Tibial nerve (tissue), 4 donors: ENCODE data around the gene SCN2A. TPM values are rescaled to one million over a fixed set of nuclear protein-coding genes. Genes with fewer than 3 reads are reported as not detected.

ENCODE experiments used
- DNase-seq, 2 donors: peaks; one replicate each; pipeline ENCODE4 v3.0.0-alpha.2; 2019; ENCODE audit warnings: low spot score in 2 of 2
- H3K27ac ChIP-seq, 4 donors: fragments of 200-600 bp; sonication (generic) in 3 of 4; one replicate each; pipeline ENCODE4 v1.5.1; 2017 to 2019; ENCODE audit warnings: mild to moderate bottlenecking in 1 of 4
- H3K27me3 ChIP-seq, 2 donors: fragments of 200-600 bp; sonication (generic) in 1 of 2; one replicate each; pipeline versions ENCODE4 v1.5.1 to v1.6.0; 2017 to 2019
- H3K36me3 ChIP-seq, 3 donors: fragments of 200-600 bp; sonication (generic); one replicate each; pipeline ENCODE4 v1.5.1; 2018 to 2019
- H3K4me1 ChIP-seq, 4 donors: fragments of 200-600 bp; sonication (generic) in 3 of 4; one replicate each; pipeline ENCODE4 v1.5.1; 2017 to 2019
- H3K4me3 ChIP-seq, 4 donors: fragments of 200-600 bp; sonication (generic) in 3 of 4; one replicate each; pipeline ENCODE4 v1.5.1; 2017 to 2019; ENCODE audit warnings: mild to moderate bottlenecking in 1 of 4, moderate library complexity in 1 of 4
- H3K9me3 ChIP-seq, 4 donors: fragments of 200-600 bp; sonication (generic) in 3 of 4; one replicate each; pipeline ENCODE4 v1.5.1; 2017 to 2019
- CTCF ChIP-seq, 5 experiments: fragments of 200-600 bp in 3 of 5; fragments of 450-650 bp in 2 of 5; sonication (generic) in 3 of 5; IDR thresholded peaks; one replicate each; pipeline ENCODE4 v1.5.1; 2016 to 2019; ENCODE audit warnings: antibody characterized with exemption in 5 of 5, mild to moderate bottlenecking in 3 of 5, moderate library complexity in 2 of 5
- EP300 ChIP-seq, 2 donors: sonication (generic); formaldehyde crosslinking; IDR thresholded peaks; one replicate each; pipeline ENCODE4 v1.6.1; 2017; ENCODE audit warnings: antibody characterized with exemption in 2 of 2, mild to moderate bottlenecking in 1 of 2
- POLR2A ChIP-seq, 2 donors: fragments of 450-650 bp; IDR thresholded peaks; one replicate each; pipeline ENCODE4 v1.6.1; 2017; ENCODE audit warnings: antibody characterized with exemption in 2 of 2, mild to moderate bottlenecking in 2 of 2, moderate library complexity in 2 of 2
- WGBS, 2 donors: methylation state at CpG; one replicate each; pipeline ENCODE4 v1.1.5; 2018; 5-methylcytosine and 5-hydroxymethylcytosine counted together
- total RNA-seq, 4 donors: library from RNA; depleted of rRNA; stranded (reverse); fragments of >200 nt; gene quantifications; one replicate each; pipeline ENCODE4 v1.1.0, GENCODE V29; 2016

The SCN2A gene
- total RNA-seq, 4 donors from 2014 or later, result 0.20 to 2.1 (median 0.48) TPM

GRCh38 chr2:165280356-165280755, 41.1 kb downstream of the SCN2A start:
- Histone ChIP-seq H3K4me1 (peaks cover 0 to 6% (median 0%) of the 10 kb centered on the region in 4 donors), H3K36me3 (no peaks in the 10 kb centered on the region), H3K4me3 (no peak overlapping the region), H3K27ac (no peak overlapping the region), H3K9me3 (no peaks in the 10 kb centered on the region), H3K27me3 (no peaks in the 10 kb centered on the region)
- WGBS, 2 donors, result 88 to 89% methylated on average over 4 of the region's 4 CpGs
- TF ChIP-seq CTCF (IDR thresholded peaks at IDR 0.05) (no peak), POLR2A (IDR thresholded peaks at IDR 0.05) (no peak), EP300 (IDR thresholded peaks at IDR 0.05) (no peak)
- DNase-seq, result no peak

- Histone ChIP-seq H3K9me3 (no peaks in the 10 kb centered on the region), H3K4me3 (no peak overlapping the region), H3K4me1 (no peaks in the 10 kb centered on the region), H3K27ac (no peak overlapping the region), H3K36me3 (no peaks in the 10 kb centered on the region), H3K27me3 (no peaks in the 10 kb centered on the region)
- TF ChIP-seq EP300 (IDR thresholded peaks at IDR 0.05), result no peak
- no peak for TF ChIP-seq CTCF (IDR thresholded peaks at IDR 0.05)
- TF ChIP-seq POLR2A (IDR thresholded peaks at IDR 0.05), result no peak
- DNase-seq, result no peak
- WGBS, 2 donors, result 65 to 73% methylated on average over 4 of the region's 4 CpGs
Observed at GRCh38 chr2:165281387-165281786, 42.2 kb downstream of the SCN2A start.

- no peak for DNase-seq
- no peaks in the 10 kb centered on the region for H3K9me3 ChIP-seq
- WGBS, 2 donors, result 92 to 97% methylated on average over 1 of the region's 1 CpG
- TF ChIP-seq EP300 (IDR thresholded peaks at IDR 0.05) (no peak), POLR2A (IDR thresholded peaks at IDR 0.05) (no peak), CTCF (IDR thresholded peaks at IDR 0.05) (no peak)
- H3K27ac ChIP-seq, result no peak overlapping the region
- no peaks in the 10 kb centered on the region for H3K36me3 ChIP-seq
- H3K4me3 ChIP-seq, result no peak overlapping the region
- no peaks in the 10 kb centered on the region for H3K27me3 ChIP-seq
- no peaks in the 10 kb centered on the region for H3K4me1 ChIP-seq
Observed at GRCh38 chr2:165283342-165283741, 44.1 kb downstream of the SCN2A start.

- DNase-seq, result no peak
- WGBS, 2 donors, result 65 to 81% methylated on average over 3 of the region's 3 CpGs
- H3K27me3 ChIP-seq, result no peaks in the 10 kb centered on the region
Observed at GRCh38 chr2:165287094-165287778, 48.0 kb downstream of the SCN2A start.

More at GRCh38 chr2:165287094-165287778, 48.0 kb downstream of the SCN2A start:
- Histone ChIP-seq H3K4me3 (no peak overlapping the region), H3K4me1 (no peaks in the 10 kb centered on the region), H3K27ac (no peak overlapping the region), H3K36me3 (no peaks in the 10 kb centered on the region), H3K9me3 (no peaks in the 10 kb centered on the region)
- TF ChIP-seq POLR2A (IDR thresholded peaks at IDR 0.05), result no peak
- TF ChIP-seq CTCF (IDR thresholded peaks at IDR 0.05), result no peak
- no peak for TF ChIP-seq EP300 (IDR thresholded peaks at IDR 0.05)
